GM23338 (cell line): ENCODE data around the gene SORBS2. TPM values are rescaled to one million over a fixed set of nuclear protein-coding genes. Genes with fewer than 3 reads are reported as not detected.

ENCODE experiments used
- CREB1 ChIP-seq: fragments of 250-450 bp; sonication (Bioruptor Pico); IDR thresholded peaks from 2 replicates; pipeline ENCODE4 v1.5.0; 2020; ENCODE audit warnings: low read depth, mild to moderate bottlenecking, moderate library complexity
- ETS1 ChIP-seq: IDR thresholded peaks from 2 replicates; pipeline ENCODE4 v1.6.1; 2016; ENCODE audit warnings: antibody characterized with exemption
- EZH2phosphoT487 ChIP-seq: fragments of 200-600 bp; sonication (generic); IDR thresholded peaks from one replicate; pipeline ENCODE4 v1.8.1; 2018; ENCODE audit warnings: antibody characterized with exemption; ENCODE audit not compliant: unreplicated experiment
- NANOG ChIP-seq: IDR thresholded peaks from 2 replicates; pipeline ENCODE4 v1.6.1; 2016; ENCODE audit warnings: antibody characterized with exemption, borderline replicate concordance
- POLR2AphosphoS5 ChIP-seq: IDR thresholded peaks from 2 replicates; pipeline ENCODE4 v1.6.1; 2016; ENCODE audit warnings: antibody characterized with exemption, low read depth
- STAT1 ChIP-seq: IDR thresholded peaks from one replicate; pipeline ENCODE4 v1.6.1; 2016; ENCODE audit warnings: antibody characterized with exemption; ENCODE audit not compliant: unreplicated experiment
- ZNF114 ChIP-seq: fragments of 250-450 bp; sonication (Bioruptor Pico); IDR thresholded peaks from 2 replicates; pipeline ENCODE4 v1.5.0; 2020; ENCODE audit warnings: mild to moderate bottlenecking, moderate library complexity
- ZNF331 ChIP-seq: fragments of 250-450 bp; sonication (Bioruptor Pico); IDR thresholded peaks from 2 replicates; pipeline ENCODE4 v1.5.0; 2020; ENCODE audit warnings: low read depth, mild to moderate bottlenecking, moderate library complexity
- polyA plus RNA-seq: library from polyadenylated mRNA; unstranded; fragments of >200 nt; fragmentation: Nextera tagmentation; extraction: Ambion mirVana; gene quantifications from 2 replicates; pipeline ENCODE4 v1.2.1, GENCODE V29; 2016
- total RNA-seq: library from RNA; depleted of rRNA; stranded (reverse); fragments of >200 nt; shearing (Covaris generic); gene quantifications from 2 replicates; pipeline ENCODE4 v1.2.3, GENCODE V29; 2014
- TF ChIP-seq, protein P1 (sequence below): fragments of 250-450 bp; sonication (Bioruptor Pico); IDR thresholded peaks from 2 replicates; pipeline ENCODE4 v1.5.0; 2020; ENCODE audit warnings: mild to moderate bottlenecking, moderate library complexity

Gene SORBS2
- total and polyA plus RNA-seq, 2 experiments from 2014 or later = 17.8 to 27.6 TPM

DNA sequence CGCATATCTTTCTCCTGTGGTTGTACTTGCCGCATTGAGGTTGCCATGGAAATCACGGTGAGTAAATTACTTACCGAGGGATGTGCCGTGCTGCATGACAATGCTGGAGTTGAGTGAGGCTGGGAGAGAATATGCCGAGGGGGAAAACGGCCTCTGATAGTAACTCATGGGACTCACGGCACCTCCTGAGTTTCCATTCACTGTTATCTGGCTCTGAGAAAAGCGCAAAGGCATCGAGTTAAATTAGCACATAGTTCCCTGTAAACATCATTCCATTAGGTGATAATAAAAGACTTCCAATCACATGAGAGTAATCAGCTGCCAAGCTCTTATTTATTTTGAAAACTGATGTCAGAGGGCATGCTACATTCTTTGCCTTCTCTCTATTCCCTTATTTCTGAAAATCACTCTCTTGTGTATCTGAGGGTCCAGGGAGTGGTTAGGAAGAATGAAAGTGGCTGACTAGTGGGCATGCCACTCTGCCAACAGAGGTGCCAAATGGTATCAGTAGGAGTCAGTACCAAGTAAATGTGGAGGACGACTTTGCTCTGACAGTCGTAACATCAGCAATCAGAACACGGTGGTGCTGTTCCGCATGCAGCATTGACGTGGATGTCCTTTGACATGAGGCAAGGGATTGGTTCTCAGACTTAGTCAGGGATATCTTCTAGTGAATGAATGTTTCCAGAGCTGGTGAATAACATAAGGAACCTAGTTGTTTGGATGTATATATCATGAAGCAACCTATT is 149.8 kb downstream of the SORBS2 start (continued):
- TF ChIP-seq, protein P1, sequence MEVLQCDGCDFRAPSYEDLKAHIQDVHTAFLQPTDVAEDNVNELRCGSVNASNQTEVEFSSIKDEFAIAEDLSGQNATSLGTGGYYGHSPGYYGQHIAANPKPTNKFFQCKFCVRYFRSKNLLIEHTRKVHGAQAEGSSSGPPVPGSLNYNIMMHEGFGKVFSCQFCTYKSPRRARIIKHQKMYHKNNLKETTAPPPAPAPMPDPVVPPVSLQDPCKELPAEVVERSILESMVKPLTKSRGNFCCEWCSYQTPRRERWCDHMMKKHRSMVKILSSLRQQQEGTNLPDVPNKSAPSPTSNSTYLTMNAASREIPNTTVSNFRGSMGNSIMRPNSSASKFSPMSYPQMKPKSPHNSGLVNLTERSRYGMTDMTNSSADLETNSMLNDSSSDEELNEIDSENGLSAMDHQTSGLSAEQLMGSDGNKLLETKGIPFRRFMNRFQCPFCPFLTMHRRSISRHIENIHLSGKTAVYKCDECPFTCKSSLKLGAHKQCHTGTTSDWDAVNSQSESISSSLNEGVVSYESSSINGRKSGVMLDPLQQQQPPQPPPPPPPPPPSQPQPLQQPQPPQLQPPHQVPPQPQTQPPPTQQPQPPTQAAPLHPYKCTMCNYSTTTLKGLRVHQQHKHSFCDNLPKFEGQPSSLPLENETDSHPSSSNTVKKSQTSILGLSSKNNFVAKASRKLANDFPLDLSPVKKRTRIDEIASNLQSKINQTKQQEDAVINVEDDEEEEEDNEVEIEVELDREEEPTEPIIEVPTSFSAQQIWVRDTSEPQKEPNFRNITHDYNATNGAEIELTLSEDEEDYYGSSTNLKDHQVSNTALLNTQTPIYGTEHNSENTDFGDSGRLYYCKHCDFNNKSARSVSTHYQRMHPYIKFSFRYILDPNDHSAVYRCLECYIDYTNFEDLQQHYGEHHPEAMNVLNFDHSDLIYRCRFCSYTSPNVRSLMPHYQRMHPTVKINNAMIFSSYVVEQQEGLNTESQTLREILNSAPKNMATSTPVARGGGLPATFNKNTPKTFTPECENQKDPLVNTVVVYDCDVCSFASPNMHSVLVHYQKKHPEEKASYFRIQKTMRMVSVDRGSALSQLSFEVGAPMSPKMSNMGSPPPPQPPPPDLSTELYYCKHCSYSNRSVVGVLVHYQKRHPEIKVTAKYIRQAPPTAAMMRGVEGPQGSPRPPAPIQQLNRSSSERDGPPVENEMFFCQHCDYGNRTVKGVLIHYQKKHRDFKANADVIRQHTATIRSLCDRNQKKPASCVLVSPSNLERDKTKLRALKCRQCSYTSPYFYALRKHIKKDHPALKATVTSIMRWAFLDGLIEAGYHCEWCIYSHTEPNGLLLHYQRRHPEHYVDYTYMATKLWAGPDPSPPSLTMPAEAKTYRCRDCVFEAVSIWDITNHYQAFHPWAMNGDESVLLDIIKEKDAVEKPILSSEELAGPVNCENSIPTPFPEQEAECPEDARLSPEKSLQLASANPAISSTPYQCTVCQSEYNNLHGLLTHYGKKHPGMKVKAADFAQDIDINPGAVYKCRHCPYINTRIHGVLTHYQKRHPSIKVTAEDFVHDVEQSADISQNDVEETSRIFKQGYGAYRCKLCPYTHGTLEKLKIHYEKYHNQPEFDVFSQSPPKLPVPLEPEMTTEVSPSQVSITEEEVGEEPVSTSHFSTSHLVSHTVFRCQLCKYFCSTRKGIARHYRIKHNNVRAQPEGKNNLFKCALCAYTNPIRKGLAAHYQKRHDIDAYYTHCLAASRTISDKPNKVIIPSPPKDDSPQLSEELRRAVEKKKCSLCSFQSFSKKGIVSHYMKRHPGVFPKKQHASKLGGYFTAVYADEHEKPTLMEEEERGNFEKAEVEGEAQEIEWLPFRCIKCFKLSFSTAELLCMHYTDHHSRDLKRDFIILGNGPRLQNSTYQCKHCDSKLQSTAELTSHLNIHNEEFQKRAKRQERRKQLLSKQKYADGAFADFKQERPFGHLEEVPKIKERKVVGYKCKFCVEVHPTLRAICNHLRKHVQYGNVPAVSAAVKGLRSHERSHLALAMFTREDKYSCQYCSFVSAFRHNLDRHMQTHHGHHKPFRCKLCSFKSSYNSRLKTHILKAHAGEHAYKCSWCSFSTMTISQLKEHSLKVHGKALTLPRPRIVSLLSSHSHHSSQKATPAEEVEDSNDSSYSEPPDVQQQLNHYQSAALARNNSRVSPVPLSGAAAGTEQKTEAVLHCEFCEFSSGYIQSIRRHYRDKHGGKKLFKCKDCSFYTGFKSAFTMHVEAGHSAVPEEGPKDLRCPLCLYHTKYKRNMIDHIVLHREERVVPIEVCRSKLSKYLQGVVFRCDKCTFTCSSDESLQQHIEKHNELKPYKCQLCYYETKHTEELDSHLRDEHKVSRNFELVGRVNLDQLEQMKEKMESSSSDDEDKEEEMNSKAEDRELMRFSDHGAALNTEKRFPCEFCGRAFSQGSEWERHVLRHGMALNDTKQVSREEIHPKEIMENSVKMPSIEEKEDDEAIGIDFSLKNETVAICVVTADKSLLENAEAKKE (CRISPR knock-in tag) = no peak
- TF ChIP-seq ZNF331 (CRISPR knock-in tag) (no peak), CREB1 (CRISPR knock-in tag) (no peak), ETS1 (no peak), STAT1 (no peak), POLR2AphosphoS5 (no peak), ZNF114 (CRISPR knock-in tag) (no peak), EZH2phosphoT487 (no peak), NANOG (no peak)
